ENCODE measurements around the gene OAS2.
"Not testable (repeated sequence)": the region's sequence is repeated elsewhere in the genome, so short reads cannot be mapped to it uniquely, and the experiment has no call there.

The OAS2 gene

DNA sequence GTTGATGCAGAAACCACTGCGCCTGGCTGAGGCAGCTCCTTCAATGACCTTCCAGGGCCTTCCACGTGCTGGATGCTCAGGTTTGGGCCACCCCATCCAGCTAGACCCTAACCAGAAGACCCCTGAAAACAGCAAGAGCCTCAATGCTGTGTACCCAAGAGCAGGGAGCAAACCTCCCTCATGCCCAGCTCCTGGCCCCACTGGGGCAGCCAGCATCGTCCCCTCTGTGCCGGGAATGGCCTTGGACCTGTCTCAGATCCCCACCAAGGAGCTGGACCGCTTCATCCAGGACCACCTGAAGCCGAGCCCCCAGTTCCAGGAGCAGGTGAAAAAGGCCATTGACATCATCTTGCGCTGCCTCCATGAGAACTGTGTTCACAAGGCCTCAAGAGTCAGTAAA, 29.5 kb upstream of the OAS2 start:
- DNase-seq (ENCODE audit: low read depth in 3 of 3), result no peak

GRCh38 chr12:112950701-112951100, 27.6 kb upstream of the OAS2 start:
- no peak for DNase-seq (ENCODE audit: low read depth in 3 of 3)

DNA sequence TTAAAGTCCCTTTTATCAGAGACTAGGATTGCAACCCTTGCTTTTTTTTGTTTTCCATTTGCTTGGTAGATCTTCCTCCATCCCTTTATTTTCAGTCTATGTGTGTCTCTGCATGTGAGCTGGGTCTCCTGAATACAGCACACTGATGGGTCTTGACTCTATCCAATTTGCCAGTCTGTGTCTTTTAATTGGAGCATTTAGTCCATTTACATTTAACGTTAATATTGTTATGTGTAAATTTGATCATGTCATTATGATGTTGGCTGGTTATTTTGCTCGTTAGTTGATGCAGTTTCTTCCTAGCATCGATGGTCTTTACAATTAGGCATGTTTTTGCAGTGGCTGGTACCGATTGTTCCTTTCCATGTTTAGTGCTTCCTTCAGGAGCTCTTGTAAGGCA, 21.2 kb upstream of the OAS2 start:
- not testable (repeated sequence) for DNase-seq (ENCODE audit: low read depth in 3 of 3)

DNA sequence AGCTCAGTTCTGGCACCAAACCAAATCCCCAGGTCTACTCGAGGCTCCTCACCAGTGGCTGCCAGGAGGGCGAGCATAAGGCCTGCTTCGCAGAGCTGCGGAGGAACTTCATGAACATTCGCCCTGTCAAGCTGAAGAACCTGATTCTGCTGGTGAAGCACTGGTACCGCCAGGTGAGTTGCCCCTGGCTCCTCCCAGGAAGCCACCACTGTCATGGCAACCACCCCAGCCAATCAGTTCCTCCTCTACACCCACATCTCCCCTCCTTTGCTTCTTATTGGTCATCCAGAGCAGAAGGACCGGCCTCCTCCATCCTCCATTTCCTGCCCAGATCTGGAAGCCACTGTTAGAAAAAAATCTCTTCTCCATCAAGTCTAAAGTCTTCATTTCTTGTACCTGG, 17.2 kb upstream of the OAS2 start:
- no peak for DNase-seq (ENCODE audit: low read depth in 3 of 3)

DNA sequence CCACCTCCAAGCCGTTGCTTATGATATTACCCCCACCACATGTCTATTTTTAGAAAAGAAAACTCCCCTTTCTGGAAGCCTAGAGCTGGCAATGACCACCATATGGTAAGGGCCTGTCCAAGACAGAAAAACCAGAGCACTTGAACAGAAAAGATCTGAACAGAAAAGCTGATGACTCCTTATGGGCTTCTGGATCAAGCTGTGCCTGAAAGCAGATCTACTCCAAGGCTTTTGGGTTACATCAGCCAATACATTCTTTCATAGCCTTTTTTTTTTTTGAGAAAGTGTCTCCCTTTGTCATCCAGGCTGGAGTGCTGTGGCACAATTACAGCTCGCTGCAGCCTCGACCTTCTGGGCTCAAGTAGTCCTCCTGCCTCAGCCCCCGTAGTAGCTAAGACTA, 16.8 kb upstream of the OAS2 start:
- no peak for DNase-seq (ENCODE audit: low read depth in 3 of 3)

DNA sequence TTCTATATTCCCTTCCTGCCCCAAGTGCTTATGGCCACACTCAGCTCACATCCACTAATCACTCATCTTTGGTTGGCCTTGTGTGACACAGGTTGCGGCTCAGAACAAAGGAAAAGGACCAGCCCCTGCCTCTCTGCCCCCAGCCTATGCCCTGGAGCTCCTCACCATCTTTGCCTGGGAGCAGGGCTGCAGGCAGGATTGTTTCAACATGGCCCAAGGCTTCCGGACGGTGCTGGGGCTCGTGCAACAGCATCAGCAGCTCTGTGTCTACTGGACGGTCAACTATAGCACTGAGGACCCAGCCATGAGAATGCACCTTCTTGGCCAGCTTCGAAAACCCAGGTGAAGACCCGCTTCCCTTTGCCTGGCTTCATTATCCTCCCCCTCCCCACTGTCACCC, 15.8 kb upstream of the OAS2 start:
- no peak for DNase-seq (ENCODE audit: low read depth in 3 of 3)

DNA sequence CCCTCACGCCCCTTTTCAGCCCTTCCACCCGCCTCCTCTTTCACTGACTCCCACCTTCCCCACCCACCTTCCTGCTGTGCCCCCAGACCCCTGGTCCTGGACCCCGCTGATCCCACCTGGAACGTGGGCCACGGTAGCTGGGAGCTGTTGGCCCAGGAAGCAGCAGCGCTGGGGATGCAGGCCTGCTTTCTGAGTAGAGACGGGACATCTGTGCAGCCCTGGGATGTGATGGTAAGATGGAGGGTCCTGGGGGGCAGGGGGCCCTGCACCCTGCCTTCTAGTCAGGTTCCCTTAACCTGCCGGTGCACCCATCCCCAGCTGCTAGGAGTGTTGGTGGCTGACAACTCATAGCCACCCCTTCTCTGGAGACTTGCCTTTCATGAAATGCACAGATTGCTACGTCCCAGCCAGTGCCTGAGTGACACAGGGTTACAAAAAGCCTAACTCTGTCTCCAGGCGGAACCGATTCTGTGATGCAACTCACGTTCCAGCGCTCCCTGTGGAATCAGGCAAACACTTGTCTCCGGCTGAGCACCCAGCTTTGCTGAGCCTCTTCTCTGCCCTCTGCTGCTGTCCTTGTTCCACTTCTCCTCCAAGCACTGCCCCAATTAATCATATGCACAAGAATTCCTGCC, 15.0 kb upstream of the OAS2 start:
- no peak for DNase-seq (ENCODE audit: low read depth in 3 of 3)

GRCh38 chr12:112964067-112964670, 14.2 kb upstream of the OAS2 start:
- no peak for DNase-seq (ENCODE audit: low read depth in 3 of 3)

- no peak for DNase-seq (ENCODE audit: low read depth in 3 of 3)
These were observed 13.4 kb upstream of the OAS2 start for GRCh38 chr12:112964915-112965314.

GRCh38 chr12:112965643-112966042, 12.7 kb upstream of the OAS2 start:
- no peak for DNase-seq (ENCODE audit: low read depth in 3 of 3)

DNA sequence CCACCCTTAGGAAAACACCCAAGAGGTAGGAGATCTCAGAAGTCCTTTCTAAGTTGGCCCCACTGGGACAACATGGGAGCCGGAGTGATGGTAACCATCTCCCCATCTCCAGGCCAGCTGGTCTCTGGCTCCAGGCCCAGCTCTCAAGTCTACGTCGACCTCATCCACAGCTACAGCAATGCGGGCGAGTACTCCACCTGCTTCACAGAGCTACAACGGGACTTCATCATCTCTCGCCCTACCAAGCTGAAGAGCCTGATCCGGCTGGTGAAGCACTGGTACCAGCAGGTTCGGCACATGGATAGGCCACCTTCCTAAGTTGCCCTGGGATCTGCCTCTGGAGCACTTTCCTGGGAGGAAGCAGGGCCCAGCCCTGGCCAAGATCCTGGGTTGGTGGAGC, 11.0 kb upstream of the OAS2 start:
- DNase-seq (ENCODE audit: low read depth in 3 of 3), result no peak

DNA sequence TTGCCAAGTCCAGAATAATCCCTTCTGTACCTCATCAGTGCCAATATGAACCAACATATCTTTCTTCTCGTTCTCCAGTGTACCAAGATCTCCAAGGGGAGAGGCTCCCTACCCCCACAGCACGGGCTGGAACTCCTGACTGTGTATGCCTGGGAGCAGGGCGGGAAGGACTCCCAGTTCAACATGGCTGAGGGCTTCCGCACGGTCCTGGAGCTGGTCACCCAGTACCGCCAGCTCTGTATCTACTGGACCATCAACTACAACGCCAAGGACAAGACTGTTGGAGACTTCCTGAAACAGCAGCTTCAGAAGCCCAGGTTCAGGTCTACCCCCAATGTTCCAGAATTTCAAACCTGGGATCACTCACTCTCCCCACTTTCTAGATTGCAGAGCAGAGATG, 10.5 kb upstream of the OAS2 start:
- DNase-seq (ENCODE audit: low read depth in 3 of 3), result no peak

DNA sequence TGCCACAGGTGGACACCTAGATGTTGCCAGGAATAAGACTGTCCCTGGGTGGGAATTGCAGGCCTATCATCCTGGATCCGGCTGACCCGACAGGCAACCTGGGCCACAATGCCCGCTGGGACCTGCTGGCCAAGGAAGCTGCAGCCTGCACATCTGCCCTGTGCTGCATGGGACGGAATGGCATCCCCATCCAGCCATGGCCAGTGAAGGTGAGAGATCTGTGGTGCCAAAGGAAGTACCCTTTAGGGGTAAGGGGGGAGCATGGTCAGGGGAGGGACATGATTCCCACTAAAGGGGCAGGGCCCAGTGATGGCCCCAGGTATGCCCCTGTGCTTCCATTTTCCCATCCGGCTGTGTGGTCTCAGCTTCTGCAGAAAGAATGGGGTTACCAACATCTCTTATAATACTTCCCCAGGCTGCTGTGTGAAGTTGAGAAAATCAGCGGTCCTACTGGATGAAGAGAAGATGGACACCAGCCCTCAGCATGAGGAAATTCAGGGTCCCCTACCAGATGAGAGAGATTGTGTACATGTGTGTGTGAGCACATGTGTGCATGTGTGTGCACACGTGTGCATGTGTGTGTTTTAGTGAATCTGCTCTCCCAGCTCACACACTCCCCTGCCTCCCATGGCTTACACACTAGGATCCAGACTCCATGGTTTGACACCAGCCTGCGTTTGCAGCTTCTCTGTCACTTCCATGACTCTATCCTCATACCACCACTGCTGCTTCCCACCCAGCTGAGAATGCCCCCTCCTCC, 8.6 kb upstream of the OAS2 start:
- DNase-seq (ENCODE audit: low read depth in 3 of 3), result no peak

- no peak for DNase-seq (ENCODE audit: low read depth in 3 of 3)
These were observed 7.9 kb upstream of the OAS2 start for GRCh38 chr12:112970391-112970790.

DNA sequence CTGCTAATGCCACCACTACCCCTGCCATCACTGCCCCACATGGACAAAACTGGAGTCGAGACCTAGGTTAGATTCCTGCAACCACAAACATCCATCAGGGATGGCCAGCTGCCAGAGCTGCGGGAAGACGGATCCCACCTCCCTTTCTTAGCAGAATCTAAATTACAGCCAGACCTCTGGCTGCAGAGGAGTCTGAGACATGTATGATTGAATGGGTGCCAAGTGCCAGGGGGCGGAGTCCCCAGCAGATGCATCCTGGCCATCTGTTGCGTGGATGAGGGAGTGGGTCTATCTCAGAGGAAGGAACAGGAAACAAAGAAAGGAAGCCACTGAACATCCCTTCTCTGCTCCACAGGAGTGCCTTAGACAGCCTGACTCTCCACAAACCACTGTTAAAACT, 7.1 kb upstream of the OAS2 start:
- no peak for DNase-seq (ENCODE audit: low read depth in 3 of 3)

- no peak for DNase-seq (ENCODE audit: low read depth in 3 of 3)
These were observed 5.1 kb upstream of the OAS2 start for GRCh38 chr12:112973011-112973735.

- no peak for DNase-seq (ENCODE audit: low read depth in 3 of 3)
These were observed 4.5 kb upstream of the OAS2 start for GRCh38 chr12:112973818-112974231.

DNA sequence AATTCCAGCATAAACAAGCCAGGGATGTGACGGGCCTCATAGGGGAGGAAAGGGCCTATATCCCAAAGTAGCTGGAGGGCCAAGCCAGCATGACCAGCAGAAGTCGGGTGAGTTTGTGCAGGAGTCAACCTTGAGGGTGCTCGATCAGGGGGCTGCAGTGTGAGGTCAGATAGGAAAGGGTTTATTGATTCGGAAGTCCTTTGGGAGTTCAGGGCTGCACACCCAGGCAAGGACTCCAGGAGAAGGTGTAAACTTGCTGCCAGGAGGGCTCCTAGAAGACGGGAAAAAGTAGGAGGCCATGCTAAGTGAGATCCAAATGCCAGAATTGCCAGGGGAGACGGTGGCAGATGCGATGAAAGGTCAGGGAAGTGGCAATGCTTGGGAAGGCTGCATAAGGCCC, 3.4 kb upstream of the OAS2 start:
- no peak for DNase-seq (ENCODE audit: low read depth in 3 of 3)

DNA sequence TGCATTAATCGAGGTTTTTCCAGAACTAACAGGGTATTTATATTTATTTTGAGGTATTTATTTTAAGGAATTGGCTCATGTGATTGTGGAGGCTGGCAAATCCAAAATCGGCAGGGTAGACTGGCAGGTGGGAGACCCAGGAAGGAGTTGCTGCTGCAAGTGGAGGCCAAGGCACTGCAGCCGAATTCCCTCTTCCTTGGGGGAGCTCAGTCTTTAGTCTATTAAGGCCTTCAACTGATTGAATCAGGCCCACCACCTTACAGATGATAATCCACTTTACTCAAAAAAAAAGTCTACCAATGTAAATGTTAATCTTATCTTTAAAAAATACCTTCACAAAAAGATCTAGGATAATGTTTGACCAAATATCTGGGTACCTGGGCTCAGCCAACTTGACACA, 1.2 kb upstream of the OAS2 start:
- DNase-seq (ENCODE audit: low read depth in 3 of 3), result no peak

- no peak for DNase-seq (ENCODE audit: low read depth in 3 of 3)
These were observed 678 bp upstream of the OAS2 start for GRCh38 chr12:112977641-112978040.

GRCh38 chr12:112979041-112979680, 842 bp downstream of the OAS2 start:
- peak in 1 of 3 experiments; percentile 36 for DNase-seq (ENCODE audit: low read depth in 3 of 3)

- DNase-seq (ENCODE audit: low read depth in 3 of 3), result no peak
These were observed 2.3 kb downstream of the OAS2 start for GRCh38 chr12:112980491-112981158.
